Tibial artery (tissue), 4 donors: ENCODE results near the gene WNT11.

Experiments
- DNase-seq, 2 donors: peaks; one replicate each; pipeline ENCODE4 v3.0.0-alpha.2; 2019
- H3K27ac ChIP-seq, 2 donors: fragments of 200-600 bp; sonication (generic) in 1 of 2; 1 replicate in 1 of 2; 2 replicates in 1 of 2; pipeline ENCODE4 v1.5.1; 2018 to 2019; ENCODE audit warnings: mild to moderate bottlenecking in 1 of 2
- H3K27me3 ChIP-seq, 2 donors: fragments of 200-600 bp; sonication (generic) in 1 of 2; one replicate each; pipeline versions ENCODE4 v1.5.1 to v1.6.0; 2016 to 2019
- H3K36me3 ChIP-seq, 3 donors: fragments of 200-600 bp; sonication (generic) in 2 of 3; one replicate each; pipeline ENCODE4 v1.5.1; 2016 to 2019; ENCODE audit warnings: mild to moderate bottlenecking in 2 of 3
- H3K4me1 ChIP-seq, 4 donors: fragments of 200-600 bp; sonication (generic) in 2 of 4; 1 replicate in 3 of 4; 2 replicates in 1 of 4; pipeline ENCODE4 v1.5.1; 2016 to 2019
- H3K4me3 ChIP-seq, 2 donors: fragments of 200-600 bp; sonication (generic) in 1 of 2; 1 replicate in 1 of 2; 2 replicates in 1 of 2; pipeline ENCODE4 v1.5.1; 2018 to 2019; ENCODE audit warnings: mild to moderate bottlenecking in 2 of 2
- H3K9me3 ChIP-seq, 3 donors: fragments of 200-600 bp; sonication (generic) in 1 of 3; one replicate each; pipeline ENCODE4 v1.5.1; 2016 to 2019
- intact Hi-C: fragments of 100-400 bp; cut with DNase I; formaldehyde crosslinking; loops from one replicate; pipeline ENCODE4 v1.15.0; 2023; ENCODE audit warnings: low total_unique reads
- TF ChIP-seq, protein P1 (sequence below), 2 experiments: fragments of 200-600 bp in 1 of 2; fragments of 450-650 bp in 1 of 2; IDR thresholded peaks; one replicate each; pipeline ENCODE4 v1.5.1; 2017 to 2019; ENCODE audit warnings: antibody characterized with exemption in 2 of 2, mild to moderate bottlenecking in 1 of 2, moderate library complexity in 1 of 2

The WNT11 gene

DNA sequence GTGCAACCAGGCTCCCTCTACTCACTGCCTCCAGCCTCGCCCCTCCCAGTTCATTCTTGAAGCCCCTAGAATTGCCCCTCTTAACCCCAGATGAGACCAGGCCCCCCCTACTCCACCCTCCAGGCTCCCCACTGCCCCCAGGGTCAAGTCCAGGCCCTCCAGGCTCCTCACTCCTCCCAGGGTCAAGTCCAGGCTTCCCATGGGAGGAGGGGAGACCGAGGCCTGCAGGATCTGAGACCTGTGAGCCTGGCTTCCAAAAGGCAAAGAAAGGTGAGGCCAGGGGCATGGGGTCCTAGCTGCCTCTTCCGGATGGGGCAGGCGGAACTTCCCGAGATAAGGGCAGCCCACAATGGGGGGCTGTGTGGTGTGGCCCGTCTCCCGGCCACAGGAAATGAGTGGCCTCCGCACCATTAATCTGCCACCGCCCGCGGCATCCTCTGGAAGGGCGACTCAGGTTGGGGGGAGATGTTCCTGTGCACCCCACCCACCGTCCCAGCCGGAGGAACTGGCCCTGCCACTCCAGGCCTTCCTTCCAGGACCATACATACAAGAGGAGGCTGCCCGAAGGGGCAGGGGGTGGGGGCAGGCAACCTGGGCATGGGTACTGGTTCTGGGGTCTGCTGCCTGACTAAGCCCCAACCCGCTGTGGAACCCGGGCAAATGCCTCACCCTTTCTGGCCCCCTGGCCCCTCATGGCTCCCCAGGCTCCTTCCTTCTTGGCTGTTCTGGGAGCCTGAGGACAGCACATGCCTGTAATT is 35.1 kb upstream of the WNT11 start:
- Histone ChIP-seq H3K27ac (no peak overlapping the region), H3K4me3 (no peak overlapping the region), H3K27me3 (peaks cover 0 to 21% of the 10 kb centered on the region in 2 donors), H3K4me1 (peaks cover 0 to 4% (median 1%) of the 10 kb centered on the region in 4 donors), H3K36me3 (no peaks in the 10 kb centered on the region), H3K9me3 (no peaks in the 10 kb centered on the region)
- DNase-seq, result no peak
- TF ChIP-seq, protein P1, sequence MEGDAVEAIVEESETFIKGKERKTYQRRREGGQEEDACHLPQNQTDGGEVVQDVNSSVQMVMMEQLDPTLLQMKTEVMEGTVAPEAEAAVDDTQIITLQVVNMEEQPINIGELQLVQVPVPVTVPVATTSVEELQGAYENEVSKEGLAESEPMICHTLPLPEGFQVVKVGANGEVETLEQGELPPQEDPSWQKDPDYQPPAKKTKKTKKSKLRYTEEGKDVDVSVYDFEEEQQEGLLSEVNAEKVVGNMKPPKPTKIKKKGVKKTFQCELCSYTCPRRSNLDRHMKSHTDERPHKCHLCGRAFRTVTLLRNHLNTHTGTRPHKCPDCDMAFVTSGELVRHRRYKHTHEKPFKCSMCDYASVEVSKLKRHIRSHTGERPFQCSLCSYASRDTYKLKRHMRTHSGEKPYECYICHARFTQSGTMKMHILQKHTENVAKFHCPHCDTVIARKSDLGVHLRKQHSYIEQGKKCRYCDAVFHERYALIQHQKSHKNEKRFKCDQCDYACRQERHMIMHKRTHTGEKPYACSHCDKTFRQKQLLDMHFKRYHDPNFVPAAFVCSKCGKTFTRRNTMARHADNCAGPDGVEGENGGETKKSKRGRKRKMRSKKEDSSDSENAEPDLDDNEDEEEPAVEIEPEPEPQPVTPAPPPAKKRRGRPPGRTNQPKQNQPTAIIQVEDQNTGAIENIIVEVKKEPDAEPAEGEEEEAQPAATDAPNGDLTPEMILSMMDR (IDR thresholded peaks at IDR 0.05), result no peak
- intact Hi-C loops, result no loop called here

DNA sequence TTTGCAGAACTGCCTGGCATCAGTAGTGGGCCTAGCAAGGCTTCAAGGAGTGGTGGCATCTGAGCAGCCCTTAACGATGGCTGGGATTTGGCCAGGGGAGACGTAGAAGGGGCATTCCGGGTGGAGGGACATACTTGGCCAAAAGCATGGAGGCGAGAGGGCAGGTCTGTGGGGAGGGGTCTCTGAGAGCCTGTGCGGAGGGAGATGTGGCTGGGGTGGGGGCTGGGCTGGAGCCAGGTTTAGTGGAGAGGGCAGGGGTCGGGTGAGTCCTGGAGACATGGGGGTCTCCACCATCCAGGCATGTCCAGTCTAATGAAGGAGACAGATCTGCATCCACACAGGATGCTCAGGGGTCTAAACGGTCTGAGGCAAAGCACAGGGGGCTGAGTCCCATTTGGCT is 34.4 kb upstream of the WNT11 start:
- Histone ChIP-seq H3K27ac (no peak overlapping the region), H3K9me3 (no peaks in the 10 kb centered on the region)
- intact Hi-C loops, result no loop called here

GRCh38 chr11:76240161-76240540 is 33.8 kb upstream of the WNT11 start:
- Histone ChIP-seq H3K36me3 (no peaks in the 10 kb centered on the region), H3K27me3 (peaks cover 0 to 21% of the 10 kb centered on the region in 2 donors), H3K4me3 (no peak overlapping the region), H3K9me3 (no peaks in the 10 kb centered on the region), H3K4me1 (peaks cover 0 to 7% (median 2%) of the 10 kb centered on the region in 4 donors), H3K27ac (no peak overlapping the region)
- intact Hi-C loops, result no loop called here
- TF ChIP-seq, protein P1 (IDR thresholded peaks at IDR 0.05), result no peak
- DNase-seq, result no peak

More for the DNA sequence above, 34.4 kb upstream of the WNT11 start:
- TF ChIP-seq, protein P1 (IDR thresholded peaks at IDR 0.05), result no peak
- Histone ChIP-seq H3K36me3 (no peaks in the 10 kb centered on the region), H3K4me1 (peaks cover 0 to 7% (median 2%) of the 10 kb centered on the region in 4 donors), H3K4me3 (no peak overlapping the region), H3K27me3 (peaks cover 0 to 21% of the 10 kb centered on the region in 2 donors)
- no peak for DNase-seq

- intact Hi-C loops, result loop anchor here (5.0 to 10.0 kb wide), 2 partner anchors 145 to 208 kb away; partner anchors contain the start of genes EMSY, GVQW3 and THAP12
- DNase-seq, result no peak
Observed at GRCh38 chr11:76239483-76240160, 33.3 kb upstream of the WNT11 start.

DNA sequence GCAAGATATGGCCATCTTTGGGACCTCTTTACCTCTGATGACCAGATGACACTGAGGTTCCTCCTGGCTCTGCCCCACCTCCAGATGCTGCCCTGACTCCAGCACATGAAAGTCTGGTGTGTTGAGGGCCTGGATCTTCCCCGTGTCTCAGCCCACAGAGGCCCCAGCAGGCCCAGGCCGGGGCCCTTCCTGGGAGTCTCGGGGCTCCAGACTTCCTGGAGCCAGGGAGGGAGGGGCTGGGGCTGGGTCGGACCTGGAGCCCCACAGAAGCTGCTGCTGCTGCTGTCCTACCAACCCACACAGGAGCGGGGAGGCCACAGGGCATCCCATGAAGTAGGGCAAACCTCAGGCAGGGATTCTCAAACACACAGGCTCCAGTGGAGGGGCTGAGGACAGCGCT is 32.2 kb upstream of the WNT11 start:
- TF ChIP-seq, protein P1 (IDR thresholded peaks at IDR 0.05), result no peak
- no peaks in the 10 kb centered on the region for H3K36me3 ChIP-seq
- no peaks in the 10 kb centered on the region for H3K9me3 ChIP-seq
- no peak for DNase-seq
- H3K4me1 ChIP-seq, result peaks cover 0 to 17% (median 12%) of the 10 kb centered on the region in 4 donors
- intact Hi-C loops, result loop anchor here (5.0 to 10.0 kb wide), 2 partner anchors 146 to 209 kb away; partner anchors contain the start of genes EMSY, GVQW3 and THAP12
- peaks cover 0 to 16% of the 10 kb centered on the region in 2 donors for H3K27me3 ChIP-seq
- no peak overlapping the region for H3K27ac ChIP-seq
- no peak overlapping the region for H3K4me3 ChIP-seq

More at GRCh38 chr11:76239483-76240160, 33.3 kb upstream of the WNT11 start:
- TF ChIP-seq, protein P1 (IDR thresholded peaks at IDR 0.05), result no peak
- Histone ChIP-seq H3K27ac (no peak overlapping the region), H3K4me3 (no peak overlapping the region), H3K36me3 (no peaks in the 10 kb centered on the region), H3K27me3 (peaks cover 0 to 21% of the 10 kb centered on the region in 2 donors), H3K4me1 (peaks cover 0 to 7% (median 3%) of the 10 kb centered on the region in 4 donors), H3K9me3 (no peaks in the 10 kb centered on the region)
